Stimulated activated CD4-positive, alpha-beta T cell treated with anti-CD3 and anti-CD28 coated beads, Interleukin-15, amount 100 ng/mL, for 48 hours (primary cell): ENCODE data around the gene ZC3H8.

Experiments used
- DNase-seq, 2 donors: peaks; one replicate each; pipeline ENCODE4 v3.0.0-alpha.2; 2020; ENCODE audit warnings: low read depth in 2 of 2

ZC3H8 gene

DNA sequence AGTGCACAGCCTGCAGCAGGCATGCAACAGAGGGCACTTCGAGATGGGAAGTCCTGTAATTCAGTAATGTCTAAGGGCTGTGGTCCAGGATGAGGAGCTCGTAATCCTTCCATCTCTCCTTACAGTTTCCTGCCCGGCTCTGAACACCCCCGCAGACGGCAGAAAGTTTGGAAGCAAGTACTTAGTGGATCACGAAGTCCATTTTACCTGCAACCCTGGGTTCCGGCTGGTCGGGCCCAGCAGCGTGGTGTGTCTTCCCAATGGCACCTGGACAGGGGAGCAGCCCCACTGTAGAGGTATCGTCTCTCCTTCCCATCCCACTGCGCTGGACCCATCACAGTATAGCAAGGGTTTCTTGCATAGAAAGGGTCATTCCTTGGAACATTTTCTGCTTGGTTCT is 90.0 kb downstream of the ZC3H8 start:
- no peak for DNase-seq

DNA sequence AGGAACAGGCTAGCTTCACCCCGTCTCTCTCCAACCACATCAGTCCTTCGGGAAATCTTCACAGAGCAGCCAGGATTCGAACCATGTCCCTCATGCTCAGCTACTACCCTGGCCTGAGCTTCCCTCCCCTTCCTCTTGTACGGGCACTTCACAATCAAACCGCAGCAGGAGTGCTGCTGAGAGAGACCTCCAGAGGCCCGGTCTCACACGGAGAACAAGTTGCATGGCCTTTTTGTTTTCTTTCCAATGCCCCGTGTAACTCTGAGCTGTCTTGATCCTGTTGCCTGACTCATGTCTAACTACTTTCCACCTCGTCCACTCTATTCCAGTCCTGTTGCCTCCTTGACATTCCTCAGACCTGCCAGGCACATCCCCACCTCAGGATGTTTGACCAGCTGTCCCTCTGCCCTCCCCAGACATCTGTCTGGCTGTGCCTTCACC is 91.3 kb downstream of the ZC3H8 start:
- DNase-seq, result no peak

DNA sequence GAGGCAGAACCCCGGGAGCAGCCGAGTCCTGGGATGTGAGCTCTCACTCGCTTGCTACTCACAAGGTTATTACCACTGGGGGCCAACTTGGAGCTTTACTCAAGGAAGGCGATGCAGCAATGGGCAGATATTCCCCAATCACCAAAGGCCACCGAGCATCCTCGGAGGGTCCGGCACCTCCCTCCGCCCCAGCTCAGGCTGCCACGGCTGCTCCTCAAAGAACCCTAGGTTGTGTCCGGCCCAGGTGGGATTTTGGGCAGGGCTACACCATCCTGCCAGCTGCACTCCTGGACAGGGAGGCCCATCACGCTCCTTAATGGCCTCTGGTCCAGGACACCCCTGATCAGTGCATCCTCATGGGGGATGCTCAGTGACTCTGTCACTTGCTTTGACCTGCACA is 91.9 kb downstream of the ZC3H8 start:
- DNase-seq, result no peak

DNA sequence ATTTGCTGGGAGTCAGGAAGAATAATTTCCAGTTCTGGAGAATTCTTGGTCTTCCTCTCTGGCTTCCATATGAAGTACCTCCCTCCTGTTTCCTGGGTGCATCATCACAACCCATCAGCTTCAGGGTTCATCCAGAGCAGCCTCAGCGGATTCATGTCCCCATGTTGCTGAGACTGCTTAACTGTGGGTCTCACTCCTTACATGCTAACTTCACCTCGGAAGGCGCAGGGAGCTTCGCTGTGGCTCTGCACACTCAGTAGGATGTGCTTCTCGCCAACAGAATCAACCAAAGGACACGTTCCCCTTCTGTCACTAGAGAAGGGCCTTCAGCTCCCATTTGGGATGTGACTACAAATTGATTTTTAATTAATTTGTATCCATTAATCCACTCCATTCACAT is 92.5 kb downstream of the ZC3H8 start:
- DNase-seq, result no peak
